Measurements from ENCODE around the gene LMO7.

Gene LMO7

DNA sequence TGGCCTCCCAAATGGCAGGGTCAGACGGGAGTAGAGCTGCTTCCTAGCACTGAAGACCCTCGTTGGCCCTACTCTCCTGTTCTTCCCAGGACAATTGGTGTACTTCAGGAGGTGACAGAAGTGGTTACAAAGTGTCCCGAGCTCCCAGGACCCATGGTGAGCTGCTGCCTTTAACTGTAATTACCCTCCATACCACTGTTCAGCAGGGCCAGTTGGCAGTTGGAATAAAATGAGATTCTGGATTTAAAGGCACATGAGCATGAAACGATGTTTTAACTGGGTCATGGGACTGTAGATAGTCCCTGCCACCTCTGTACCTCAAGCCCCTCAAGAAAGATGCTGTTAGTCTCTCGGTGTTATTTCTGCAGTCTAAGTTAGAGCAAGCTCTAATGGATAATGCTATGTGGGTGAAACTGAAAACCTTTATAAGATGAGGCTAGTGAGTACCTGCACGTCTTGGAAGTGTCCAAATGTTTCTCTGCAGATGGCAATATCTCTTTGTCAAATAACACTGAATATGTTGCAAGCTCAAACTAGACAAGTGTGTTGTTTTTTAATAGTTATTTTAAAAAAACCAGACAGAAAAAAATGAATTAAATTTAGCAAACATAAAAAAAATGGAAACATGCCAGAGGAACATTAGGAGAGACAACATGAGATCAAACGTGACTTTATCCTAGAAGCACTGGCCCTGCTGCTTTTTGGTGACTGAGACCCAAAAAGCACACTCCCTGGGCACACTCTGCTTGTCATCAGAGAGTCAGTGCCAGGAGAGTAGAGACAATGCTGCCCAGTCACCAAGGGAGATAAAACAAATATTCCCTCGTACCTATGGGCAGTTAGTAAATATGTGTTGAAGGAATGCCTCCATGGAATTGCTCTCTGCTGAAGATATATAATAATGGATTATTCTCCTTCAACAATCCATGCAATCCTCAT, 266.3 kb downstream of the LMO7 start:
- no peaks in the 10 kb centered on the region for H3K9me3 Mint-ChIP-seq
- ATAC-seq (no peak), DNase-seq (no peak)
- H3K4me3 Mint-ChIP-seq: no peak overlapping the region
- H3K27me3 Mint-ChIP-seq: peaks cover 11% of the 10 kb centered on the region
- H3K4me1 Mint-ChIP-seq: no peaks in the 10 kb centered on the region
- no peak overlapping the region for H3K27ac Mint-ChIP-seq

DNA sequence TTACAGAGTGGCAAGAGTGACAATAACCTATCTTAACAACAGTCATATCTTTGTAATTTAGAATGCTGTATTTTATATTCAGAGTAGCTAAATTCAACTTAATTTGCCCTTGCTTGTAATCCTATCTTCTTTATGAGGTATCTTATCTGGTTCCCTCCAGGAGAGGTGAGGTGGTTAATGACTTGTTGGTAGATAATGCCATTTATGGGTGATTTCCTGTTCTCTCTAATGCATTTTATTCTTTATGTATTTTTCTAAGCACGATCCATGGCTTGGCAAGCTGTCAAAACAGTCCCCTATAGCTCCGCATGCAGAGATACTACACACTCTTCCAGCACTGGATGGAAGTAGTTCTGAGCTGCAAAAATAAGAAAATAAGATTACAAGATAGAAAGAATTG, 267.9 kb downstream of the LMO7 start:
- Mint-ChIP-seq H3K27me3 (peaks cover 21% of the 10 kb centered on the region), H3K4me1 (no peaks in the 10 kb centered on the region), H3K9me3 (no peaks in the 10 kb centered on the region), H3K4me3 (no peak overlapping the region), H3K27ac (peak overlapping the region in 1 of 2 donors; percentile 75)
- no peak for ATAC-seq
- DNase-seq: no peak

DNA sequence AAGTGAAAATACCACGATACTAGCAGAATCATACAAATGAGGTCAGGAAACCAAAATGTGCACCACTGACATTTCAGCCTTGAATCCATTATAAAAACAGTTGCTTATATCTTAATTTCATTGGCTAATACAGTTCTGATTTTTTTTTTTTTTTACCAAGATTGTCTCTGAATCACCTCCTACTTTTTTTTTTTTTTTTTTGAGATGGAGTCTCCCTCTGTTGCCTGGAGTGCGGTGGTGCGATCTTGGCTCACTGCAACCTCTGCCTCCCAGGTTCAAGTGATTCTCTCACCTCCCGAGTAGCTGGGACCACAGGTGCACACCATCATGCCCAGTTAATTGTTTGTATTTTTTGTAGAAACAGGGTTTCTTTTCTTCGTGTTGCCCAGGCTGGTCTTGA, 270.2 kb downstream of the LMO7 start:
- ATAC-seq: no peak
- no peaks in the 10 kb centered on the region for H3K4me1 Mint-ChIP-seq
- no peak overlapping the region for H3K27ac Mint-ChIP-seq
- no peak overlapping the region for H3K4me3 Mint-ChIP-seq
- H3K27me3 Mint-ChIP-seq: peaks cover 21% of the 10 kb centered on the region
- H3K9me3 Mint-ChIP-seq: no peaks in the 10 kb centered on the region
- DNase-seq: no peak

DNA sequence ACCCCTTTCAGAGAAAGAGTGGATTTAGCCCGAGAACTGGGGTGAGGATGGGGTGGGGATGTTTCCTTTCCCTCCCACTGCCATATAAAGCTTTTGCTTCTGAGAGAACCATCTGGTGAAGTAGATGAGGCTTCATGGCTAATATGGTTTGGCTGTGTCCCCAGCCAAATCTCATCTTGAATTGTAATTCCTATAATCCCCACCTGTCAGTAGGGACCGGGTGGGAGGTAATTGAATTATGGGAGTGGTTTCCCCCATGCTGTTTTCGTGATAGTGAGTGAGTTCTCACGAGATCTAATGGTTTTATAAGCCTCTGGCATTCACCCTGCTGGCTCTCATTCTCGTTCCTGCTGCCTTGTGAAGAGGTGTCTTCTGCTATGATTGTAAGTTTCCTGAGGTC, 270.9 kb downstream of the LMO7 start:
- no peak for ATAC-seq
- no peaks in the 10 kb centered on the region for H3K4me1 Mint-ChIP-seq
- H3K4me3 Mint-ChIP-seq: no peak overlapping the region
- H3K27ac Mint-ChIP-seq: no peak overlapping the region
- H3K27me3 Mint-ChIP-seq: peaks cover 21% of the 10 kb centered on the region
- no peaks in the 10 kb centered on the region for H3K9me3 Mint-ChIP-seq
- DNase-seq: no peak

DNA sequence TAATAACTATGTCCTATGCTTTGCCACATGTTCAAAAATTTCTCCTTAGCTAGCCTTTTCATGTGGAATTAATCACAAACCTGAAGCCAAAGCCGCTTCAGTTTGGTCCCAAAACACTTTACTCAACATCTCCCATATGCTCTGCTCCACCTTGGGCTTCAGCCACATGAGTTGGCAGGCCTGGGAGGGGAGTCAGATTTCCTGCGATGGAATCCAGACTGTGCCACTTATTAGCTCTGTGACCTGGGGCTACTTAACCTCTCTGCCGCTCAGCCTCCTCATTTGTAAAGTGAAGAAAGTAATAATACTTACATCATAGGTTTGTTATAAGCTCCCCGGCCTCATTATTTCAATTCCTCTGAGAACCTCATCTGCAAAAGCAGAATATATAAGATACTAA, 272.0 kb downstream of the LMO7 start:
- Mint-ChIP-seq H3K27ac (no peak overlapping the region), H3K4me1 (no peaks in the 10 kb centered on the region), H3K4me3 (no peak overlapping the region), H3K27me3 (peaks cover 21% of the 10 kb centered on the region), H3K9me3 (no peaks in the 10 kb centered on the region)
- DNase-seq: no peak
- ATAC-seq: no peak
